ENCODE measurements around the gene SMPDL3B.

Gene SMPDL3B

GRCh38 chr1:27960762-27961645 lies 26.2 kb downstream of the SMPDL3B start:
- Histone ChIP-seq H3K9ac (ENCODE audit: low read length) (peak overlapping the region; percentile 82), H3K36me3 (ENCODE audit: insufficient read depth, low read length) (peaks cover 7% of the 10 kb centered on the region), H3K9me3 (ENCODE audit: low read length) (no peaks in the 10 kb centered on the region), H3K27me3 (ENCODE audit: control insufficient read depth in 1 of 2, insufficient read depth in 2 of 2, low read length in 2 of 2) (no peaks in the 10 kb centered on the region), H3K4me1 (ENCODE audit: insufficient read depth, low read length) (peaks cover 18% of the 10 kb centered on the region), H3K4me3 (ENCODE audit: low read depth in 1 of 2, low read length in 2 of 2) (peak overlapping the region; percentile 81 to 92), H3K27ac (ENCODE audit: low read depth, low read length) (peak overlapping the region; percentile 100)

GRCh38 chr1:27961646-27962221 lies 26.9 kb downstream of the SMPDL3B start:
- H3K4me3 ChIP-seq (ENCODE audit: low read depth in 1 of 2, low read length in 2 of 2) = peak overlapping the region in 1 of 2 donors; percentile 92
- H3K27ac ChIP-seq (ENCODE audit: low read depth, low read length) = no peak overlapping the region
- H3K9ac ChIP-seq (ENCODE audit: low read length) = no peak overlapping the region

GRCh38 chr1:27963393-27963792 lies 28.6 kb downstream of the SMPDL3B start:
- no peak overlapping the region for H3K4me3 ChIP-seq (ENCODE audit: low read depth in 1 of 2, low read length in 2 of 2)
- no peaks in the 10 kb centered on the region for H3K9me3 ChIP-seq (ENCODE audit: low read length)
- H3K27me3 ChIP-seq (ENCODE audit: control insufficient read depth in 1 of 2, insufficient read depth in 2 of 2, low read length in 2 of 2) = no peaks in the 10 kb centered on the region
- peaks cover 21% of the 10 kb centered on the region for H3K36me3 ChIP-seq (ENCODE audit: insufficient read depth, low read length)
- no peak overlapping the region for H3K9ac ChIP-seq (ENCODE audit: low read length)
- H3K27ac ChIP-seq (ENCODE audit: low read depth, low read length) = no peak overlapping the region
- H3K4me1 ChIP-seq (ENCODE audit: insufficient read depth, low read length) = peaks cover 18% of the 10 kb centered on the region

More at GRCh38 chr1:27961646-27962221, 26.9 kb downstream of the SMPDL3B start:
- Histone ChIP-seq H3K36me3 (ENCODE audit: insufficient read depth, low read length) (peaks cover 10% of the 10 kb centered on the region), H3K27me3 (ENCODE audit: control insufficient read depth in 1 of 2, insufficient read depth in 2 of 2, low read length in 2 of 2) (no peaks in the 10 kb centered on the region), H3K4me1 (ENCODE audit: insufficient read depth, low read length) (peaks cover 18% of the 10 kb centered on the region), H3K9me3 (ENCODE audit: low read length) (no peaks in the 10 kb centered on the region)

GRCh38 chr1:27966402-27967105 lies 31.8 kb downstream of the SMPDL3B start:
- H3K9ac ChIP-seq (ENCODE audit: low read length) = no peak overlapping the region
- no peaks in the 10 kb centered on the region for H3K9me3 ChIP-seq (ENCODE audit: low read length)
- H3K4me3 ChIP-seq (ENCODE audit: low read depth in 1 of 2, low read length in 2 of 2) = no peak overlapping the region
- H3K27me3 ChIP-seq (ENCODE audit: control insufficient read depth in 1 of 2, insufficient read depth in 2 of 2, low read length in 2 of 2) = no peaks in the 10 kb centered on the region
- no peak overlapping the region for H3K27ac ChIP-seq (ENCODE audit: low read depth, low read length)
- peaks cover 6% of the 10 kb centered on the region for H3K4me1 ChIP-seq (ENCODE audit: insufficient read depth, low read length)
- peaks cover 26% of the 10 kb centered on the region for H3K36me3 ChIP-seq (ENCODE audit: insufficient read depth, low read length)

- no peak overlapping the region for H3K9ac ChIP-seq (ENCODE audit: low read length)
- H3K27ac ChIP-seq (ENCODE audit: low read depth, low read length) = no peak overlapping the region
- peaks cover 10% of the 10 kb centered on the region for H3K4me1 ChIP-seq (ENCODE audit: insufficient read depth, low read length)
- H3K36me3 ChIP-seq (ENCODE audit: insufficient read depth, low read length) = peaks cover 26% of the 10 kb centered on the region
- no peaks in the 10 kb centered on the region for H3K27me3 ChIP-seq (ENCODE audit: control insufficient read depth in 1 of 2, insufficient read depth in 2 of 2, low read length in 2 of 2)
- no peaks in the 10 kb centered on the region for H3K9me3 ChIP-seq (ENCODE audit: low read length)
- no peak overlapping the region for H3K4me3 ChIP-seq (ENCODE audit: low read depth in 1 of 2, low read length in 2 of 2)
Observed at GRCh38 chr1:27967106-27967883, 32.5 kb downstream of the SMPDL3B start.

- no peak overlapping the region for H3K27ac ChIP-seq (ENCODE audit: low read depth, low read length)
Observed at GRCh38 chr1:27967884-27968466, 33.2 kb downstream of the SMPDL3B start.

GRCh38 chr1:27968692-27969091 lies 33.9 kb downstream of the SMPDL3B start:
- Histone ChIP-seq H3K27me3 (ENCODE audit: control insufficient read depth in 1 of 2, insufficient read depth in 2 of 2, low read length in 2 of 2) (no peaks in the 10 kb centered on the region), H3K9ac (ENCODE audit: low read length) (no peak overlapping the region), H3K27ac (ENCODE audit: low read depth, low read length) (no peak overlapping the region), H3K4me1 (ENCODE audit: insufficient read depth, low read length) (peaks cover 10% of the 10 kb centered on the region), H3K9me3 (ENCODE audit: low read length) (no peaks in the 10 kb centered on the region), H3K36me3 (ENCODE audit: insufficient read depth, low read length) (peaks cover 29% of the 10 kb centered on the region), H3K4me3 (ENCODE audit: low read depth in 1 of 2, low read length in 2 of 2) (no peak overlapping the region)

More at GRCh38 chr1:27967884-27968466, 33.2 kb downstream of the SMPDL3B start:
- Histone ChIP-seq H3K4me1 (ENCODE audit: insufficient read depth, low read length) (peaks cover 10% of the 10 kb centered on the region), H3K9me3 (ENCODE audit: low read length) (no peaks in the 10 kb centered on the region), H3K9ac (ENCODE audit: low read length) (no peak overlapping the region), H3K36me3 (ENCODE audit: insufficient read depth, low read length) (peaks cover 26% of the 10 kb centered on the region), H3K4me3 (ENCODE audit: low read depth in 1 of 2, low read length in 2 of 2) (no peak overlapping the region), H3K27me3 (ENCODE audit: control insufficient read depth in 1 of 2, insufficient read depth in 2 of 2, low read length in 2 of 2) (no peaks in the 10 kb centered on the region)

- peaks cover 35% of the 10 kb centered on the region for H3K36me3 ChIP-seq (ENCODE audit: insufficient read depth, low read length)
- no peak overlapping the region for H3K9ac ChIP-seq (ENCODE audit: low read length)
- no peak overlapping the region for H3K4me3 ChIP-seq (ENCODE audit: low read depth in 1 of 2, low read length in 2 of 2)
- no peaks in the 10 kb centered on the region for H3K9me3 ChIP-seq (ENCODE audit: low read length)
- H3K27me3 ChIP-seq (ENCODE audit: control insufficient read depth in 1 of 2, insufficient read depth in 2 of 2, low read length in 2 of 2) = no peaks in the 10 kb centered on the region
- H3K4me1 ChIP-seq (ENCODE audit: insufficient read depth, low read length) = peaks cover 10% of the 10 kb centered on the region
- no peak overlapping the region for H3K27ac ChIP-seq (ENCODE audit: low read depth, low read length)
Observed at GRCh38 chr1:27970401-27970800, 35.6 kb downstream of the SMPDL3B start.

GRCh38 chr1:27971674-27972073 lies 36.9 kb downstream of the SMPDL3B start:
- Histone ChIP-seq H3K9me3 (ENCODE audit: low read length) (no peaks in the 10 kb centered on the region), H3K4me1 (ENCODE audit: insufficient read depth, low read length) (peaks cover 10% of the 10 kb centered on the region), H3K27me3 (ENCODE audit: control insufficient read depth in 1 of 2, insufficient read depth in 2 of 2, low read length in 2 of 2) (no peaks in the 10 kb centered on the region), H3K36me3 (ENCODE audit: insufficient read depth, low read length) (peaks cover 32% of the 10 kb centered on the region), H3K4me3 (ENCODE audit: low read depth in 1 of 2, low read length in 2 of 2) (no peak overlapping the region), H3K9ac (ENCODE audit: low read length) (no peak overlapping the region), H3K27ac (ENCODE audit: low read depth, low read length) (no peak overlapping the region)

- no peaks in the 10 kb centered on the region for H3K9me3 ChIP-seq (ENCODE audit: low read length)
- H3K36me3 ChIP-seq (ENCODE audit: insufficient read depth, low read length) = peaks cover 28% of the 10 kb centered on the region
- no peak overlapping the region for H3K9ac ChIP-seq (ENCODE audit: low read length)
- no peak overlapping the region for H3K27ac ChIP-seq (ENCODE audit: low read depth, low read length)
- H3K27me3 ChIP-seq (ENCODE audit: control insufficient read depth in 1 of 2, insufficient read depth in 2 of 2, low read length in 2 of 2) = no peaks in the 10 kb centered on the region
- H3K4me3 ChIP-seq (ENCODE audit: low read depth in 1 of 2, low read length in 2 of 2) = no peak overlapping the region
- peaks cover 10% of the 10 kb centered on the region for H3K4me1 ChIP-seq (ENCODE audit: insufficient read depth, low read length)
Observed at GRCh38 chr1:27972141-27972540, 37.3 kb downstream of the SMPDL3B start.
